GM20000 (cell line): ENCODE results near the gene LITAF.

Experiments used
- DNase-seq: peaks from one replicate; pipeline ENCODE4 v3.0.0; 2012; ENCODE audit warnings: low spot score
- TF ChIP-seq, protein P1 (sequence below): IDR thresholded peaks from 2 replicates; pipeline ENCODE4 v1.5.1; 2012; ENCODE audit warnings: mild to moderate bottlenecking, control low read depth; ENCODE audit errors: extremely low read depth, missing control alignments

The LITAF gene

GRCh38 chr16:11631214-11631613 lies 44.5 kb upstream of the LITAF start:
- TF ChIP-seq, protein P1, sequence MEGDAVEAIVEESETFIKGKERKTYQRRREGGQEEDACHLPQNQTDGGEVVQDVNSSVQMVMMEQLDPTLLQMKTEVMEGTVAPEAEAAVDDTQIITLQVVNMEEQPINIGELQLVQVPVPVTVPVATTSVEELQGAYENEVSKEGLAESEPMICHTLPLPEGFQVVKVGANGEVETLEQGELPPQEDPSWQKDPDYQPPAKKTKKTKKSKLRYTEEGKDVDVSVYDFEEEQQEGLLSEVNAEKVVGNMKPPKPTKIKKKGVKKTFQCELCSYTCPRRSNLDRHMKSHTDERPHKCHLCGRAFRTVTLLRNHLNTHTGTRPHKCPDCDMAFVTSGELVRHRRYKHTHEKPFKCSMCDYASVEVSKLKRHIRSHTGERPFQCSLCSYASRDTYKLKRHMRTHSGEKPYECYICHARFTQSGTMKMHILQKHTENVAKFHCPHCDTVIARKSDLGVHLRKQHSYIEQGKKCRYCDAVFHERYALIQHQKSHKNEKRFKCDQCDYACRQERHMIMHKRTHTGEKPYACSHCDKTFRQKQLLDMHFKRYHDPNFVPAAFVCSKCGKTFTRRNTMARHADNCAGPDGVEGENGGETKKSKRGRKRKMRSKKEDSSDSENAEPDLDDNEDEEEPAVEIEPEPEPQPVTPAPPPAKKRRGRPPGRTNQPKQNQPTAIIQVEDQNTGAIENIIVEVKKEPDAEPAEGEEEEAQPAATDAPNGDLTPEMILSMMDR: no peak
- DNase-seq: no peak

DNA sequence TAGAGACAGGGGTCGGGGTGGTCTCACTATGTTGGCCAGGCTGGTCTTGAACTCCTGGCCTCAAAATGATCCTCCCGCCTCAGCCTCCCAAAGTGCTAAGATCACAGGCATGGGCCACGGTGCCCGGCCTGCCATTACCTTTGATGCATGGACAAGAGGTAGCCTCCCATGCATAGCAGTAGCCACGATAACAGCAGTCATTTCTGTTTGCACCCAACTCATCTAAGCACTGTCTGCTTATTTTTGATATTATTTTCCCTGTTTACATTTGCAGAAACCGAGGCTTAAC lies 44.0 kb upstream of the LITAF start:
- TF ChIP-seq, protein P1: no peak
- DNase-seq: no peak

GRCh38 chr16:11630046-11630767 lies 43.5 kb upstream of the LITAF start:
- TF ChIP-seq, protein P1: no peak

DNA sequence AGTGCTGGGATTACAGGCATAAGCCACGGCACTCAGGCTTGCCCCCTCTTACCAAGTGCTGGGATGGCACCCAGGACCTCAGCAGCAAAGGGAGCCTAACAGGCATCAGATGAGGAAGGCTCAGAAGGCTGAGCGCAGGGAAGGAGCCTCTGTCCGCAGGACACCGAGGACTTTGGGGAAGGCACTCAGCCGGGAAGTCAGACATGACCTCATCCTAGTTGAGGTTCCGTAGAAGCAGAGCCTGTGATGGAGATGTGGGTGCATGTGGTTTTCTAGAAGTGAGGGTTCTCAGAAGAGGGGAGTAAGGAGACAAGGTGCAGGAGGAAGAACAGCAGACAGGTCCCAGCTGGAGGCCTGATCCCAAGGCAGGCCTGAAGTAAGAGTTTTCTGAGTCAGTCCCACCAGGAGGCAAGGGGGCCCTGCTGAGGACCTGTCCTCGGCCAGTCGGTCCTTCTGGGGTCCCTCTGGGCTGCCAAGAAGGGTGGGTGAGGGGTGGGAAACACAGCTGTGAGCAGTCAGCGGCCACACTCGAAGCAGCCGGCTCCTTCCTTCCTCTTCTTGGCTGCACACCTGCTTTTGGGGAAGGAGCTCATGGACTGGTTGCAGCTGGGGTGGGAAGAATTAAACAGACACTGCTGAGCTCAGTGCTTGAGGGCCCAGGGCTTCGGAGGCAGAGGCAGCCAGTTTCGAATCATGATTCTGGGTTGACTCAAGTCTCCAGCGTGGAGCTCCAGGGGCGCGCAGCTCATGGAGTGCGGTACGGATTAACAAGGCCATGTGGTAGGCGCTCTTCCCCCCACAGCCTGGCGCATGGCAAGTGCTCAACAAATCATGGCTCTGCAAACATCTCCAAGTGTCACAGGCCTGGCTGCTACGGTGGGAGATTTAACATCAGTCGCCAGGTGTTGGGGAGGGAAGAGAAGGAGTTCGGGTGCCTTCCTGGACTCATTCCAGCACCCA lies 42.6 kb upstream of the LITAF start:
- TF ChIP-seq, protein P1: no peak
- DNase-seq: no peak

More at GRCh38 chr16:11630046-11630767, 43.5 kb upstream of the LITAF start:
- DNase-seq: no peak

DNA sequence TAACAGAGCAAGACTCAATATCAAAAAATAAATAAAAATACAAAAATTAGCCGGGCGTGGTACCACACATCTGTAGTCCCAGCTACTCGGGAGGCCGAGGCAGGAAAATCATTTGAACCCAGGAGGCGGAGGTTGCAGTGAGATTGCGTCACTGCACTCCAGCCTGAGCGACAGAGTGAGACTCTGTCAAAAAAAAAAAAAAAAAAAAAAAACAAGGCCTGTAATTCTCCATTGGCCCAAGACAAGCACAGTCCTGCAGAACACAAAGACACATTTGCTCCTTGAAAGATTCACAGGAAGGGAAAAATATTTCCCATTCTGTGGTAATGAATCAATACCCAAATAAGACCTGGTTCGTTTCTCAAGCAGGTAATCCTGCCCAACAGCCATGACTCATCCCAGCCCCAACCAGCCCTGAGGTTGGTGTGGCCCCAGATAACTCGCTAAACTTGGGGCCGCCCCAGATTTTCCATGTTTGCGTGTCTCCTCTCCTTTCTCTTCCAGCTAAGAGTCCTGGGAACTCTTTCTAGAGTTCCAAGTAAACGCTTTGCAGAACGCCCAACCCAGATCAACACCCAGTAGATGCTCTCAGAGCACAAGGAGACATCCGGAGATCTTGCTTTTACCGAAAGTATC lies 41.2 kb upstream of the LITAF start:
- DNase-seq: no peak
- TF ChIP-seq, protein P1: no peak

DNA sequence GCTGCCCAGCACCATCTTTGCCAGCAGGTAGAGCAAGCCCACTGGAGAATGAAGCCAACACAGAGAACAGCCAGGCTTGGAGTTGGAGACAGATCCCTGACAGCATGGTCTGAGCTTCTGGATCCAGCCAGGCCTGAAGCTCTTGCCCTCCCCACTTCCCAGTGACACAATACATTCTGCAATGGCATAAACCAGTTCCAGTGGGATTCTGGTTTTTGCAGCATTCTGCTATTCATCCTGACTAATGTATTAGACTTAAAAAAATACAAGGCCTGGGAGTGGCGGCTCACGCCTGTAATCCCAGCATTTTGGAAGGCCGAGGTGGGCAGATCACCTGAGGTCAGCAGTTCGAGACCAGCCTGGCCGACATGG lies 40.6 kb upstream of the LITAF start:
- no peak for DNase-seq
- TF ChIP-seq, protein P1: no peak
